ENCODE data around the gene EPHA8.

EPHA8 gene

GRCh38 chr1:22569269-22569668 lies 6.0 kb downstream of the EPHA8 start:
- DNase-seq, result no peak

GRCh38 chr1:22570140-22570909 lies 7.0 kb downstream of the EPHA8 start:
- DNase-seq, result no peak

- DNase-seq, result no peak
Observed at GRCh38 chr1:22572818-22573217, 9.5 kb downstream of the EPHA8 start.

- no peak for DNase-seq
Observed at GRCh38 chr1:22573237-22573636, 9.9 kb downstream of the EPHA8 start.

GRCh38 chr1:22575532-22576149 lies 12.4 kb downstream of the EPHA8 start:
- no peak for DNase-seq

- DNase-seq, result no peak
Observed at GRCh38 chr1:22576150-22576544, 12.9 kb downstream of the EPHA8 start.

- no peak for DNase-seq
Observed at GRCh38 chr1:22576617-22577016, 13.3 kb downstream of the EPHA8 start.

- DNase-seq, result no peak
Observed at GRCh38 chr1:22578732-22579361, 15.6 kb downstream of the EPHA8 start.

GRCh38 chr1:22579541-22580155 lies 16.4 kb downstream of the EPHA8 start:
- DNase-seq, result no peak

GRCh38 chr1:22582661-22583635 lies 19.7 kb downstream of the EPHA8 start:
- DNase-seq, result no peak

- DNase-seq, result no peak
Observed at GRCh38 chr1:22584001-22584562, 20.8 kb downstream of the EPHA8 start.

- no peak for DNase-seq
Observed at GRCh38 chr1:22584970-22585369, 21.7 kb downstream of the EPHA8 start.

GRCh38 chr1:22585471-22585870 lies 22.2 kb downstream of the EPHA8 start:
- no peak for DNase-seq

- no peak for DNase-seq
Observed at GRCh38 chr1:22586356-22587130, 23.3 kb downstream of the EPHA8 start.

GRCh38 chr1:22587247-22587646 lies 24.0 kb downstream of the EPHA8 start:
- DNase-seq, result no peak

- DNase-seq, result no peak
Observed at GRCh38 chr1:22588899-22589422, 25.7 kb downstream of the EPHA8 start.

GRCh38 chr1:22591576-22591975 lies 28.3 kb downstream of the EPHA8 start:
- DNase-seq, result no peak

GRCh38 chr1:22592051-22592450 lies 28.8 kb downstream of the EPHA8 start:
- DNase-seq, result no peak

- no peak for DNase-seq
Observed at GRCh38 chr1:22592919-22593790, 29.9 kb downstream of the EPHA8 start.

GRCh38 chr1:22594396-22594795 lies 31.1 kb downstream of the EPHA8 start:
- no peak for DNase-seq

Data from CD4-positive, alpha-beta T cell treated with Interleukin-10 for 1 hour (primary cell).